ENCODE measurements around the gene HDAC7.

DNA sequence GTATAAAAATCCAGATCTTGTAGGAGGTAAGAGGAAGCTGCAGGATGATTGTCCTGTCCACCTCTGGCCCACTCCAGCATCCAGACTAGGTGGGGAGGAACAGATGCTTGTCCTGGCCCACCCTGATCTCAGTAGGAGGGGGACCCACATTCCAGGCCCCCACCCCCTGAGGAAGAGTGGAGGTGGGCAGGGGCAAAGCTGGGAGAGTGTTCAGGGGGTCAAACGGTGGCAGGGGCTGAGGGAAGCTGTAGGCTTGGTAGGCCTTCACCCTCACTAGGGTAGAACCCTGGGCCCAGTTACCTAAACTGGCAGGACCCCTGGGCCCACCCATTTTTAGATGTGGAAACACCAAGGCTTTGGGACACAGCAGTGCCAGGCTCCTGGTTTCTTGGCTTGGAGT lies 42.6 kb downstream of the HDAC7 start:
- TF ChIP-seq, protein P1, sequence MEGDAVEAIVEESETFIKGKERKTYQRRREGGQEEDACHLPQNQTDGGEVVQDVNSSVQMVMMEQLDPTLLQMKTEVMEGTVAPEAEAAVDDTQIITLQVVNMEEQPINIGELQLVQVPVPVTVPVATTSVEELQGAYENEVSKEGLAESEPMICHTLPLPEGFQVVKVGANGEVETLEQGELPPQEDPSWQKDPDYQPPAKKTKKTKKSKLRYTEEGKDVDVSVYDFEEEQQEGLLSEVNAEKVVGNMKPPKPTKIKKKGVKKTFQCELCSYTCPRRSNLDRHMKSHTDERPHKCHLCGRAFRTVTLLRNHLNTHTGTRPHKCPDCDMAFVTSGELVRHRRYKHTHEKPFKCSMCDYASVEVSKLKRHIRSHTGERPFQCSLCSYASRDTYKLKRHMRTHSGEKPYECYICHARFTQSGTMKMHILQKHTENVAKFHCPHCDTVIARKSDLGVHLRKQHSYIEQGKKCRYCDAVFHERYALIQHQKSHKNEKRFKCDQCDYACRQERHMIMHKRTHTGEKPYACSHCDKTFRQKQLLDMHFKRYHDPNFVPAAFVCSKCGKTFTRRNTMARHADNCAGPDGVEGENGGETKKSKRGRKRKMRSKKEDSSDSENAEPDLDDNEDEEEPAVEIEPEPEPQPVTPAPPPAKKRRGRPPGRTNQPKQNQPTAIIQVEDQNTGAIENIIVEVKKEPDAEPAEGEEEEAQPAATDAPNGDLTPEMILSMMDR (IDR thresholded peaks at IDR 0.05; ENCODE audit: low read depth, low read length, poor library complexity, severe bottlenecking), result no peak
- no peak for TF ChIP-seq EZH2phosphoT487 (IDR thresholded peaks at IDR 0.05; ENCODE audit: borderline replicate concordance, low read length)
